GM23338 (cell line): ENCODE data around the gene BANF1. TPM values are rescaled to one million over a fixed set of nuclear protein-coding genes. Genes with fewer than 3 reads are reported as not detected.

Experiments used
- ATAC-seq: fragments of 200-7000 bp; cut with Tn5 transposase; 3 replicates; pipeline ENCODE4 v1.9.1; 2020
- DNase-seq: peaks from one replicate; pipeline ENCODE4 v3.0.0-alpha.2; 2015; ENCODE audit warnings: low spot score
- H2AFZ ChIP-seq: fragments of 200-600 bp; sonication (generic); 2 replicates; pipeline ENCODE4 v1.8.0; 2016; ENCODE audit warnings: antibody characterized with exemption, mild to moderate bottlenecking, moderate library complexity
- H3F3A ChIP-seq: fragments of 200-600 bp; sonication (generic); replicated peaks from 2 replicates; pipeline ENCODE4 v1.8.0; 2017; ENCODE audit warnings: antibody characterized with exemption, mixed run types, low read depth
- H3K27ac ChIP-seq: fragments of 200-600 bp; sonication (generic); 2 replicates; pipeline ENCODE4 v1.6.1; 2016; ENCODE audit warnings: low read depth
- H3K27me3 ChIP-seq: fragments of 200-600 bp; sonication (generic); 2 replicates; pipeline ENCODE4 v1.8.0; 2016; ENCODE audit warnings: mild to moderate bottlenecking, mixed run types, moderate library complexity; ENCODE audit not compliant: insufficient read depth
- H3K36me3 ChIP-seq: fragments of 200-600 bp; sonication (generic); 2 replicates; pipeline ENCODE4 v1.8.0; 2016; ENCODE audit warnings: mild to moderate bottlenecking; ENCODE audit not compliant: insufficient read depth
- H3K4me1 ChIP-seq: fragments of 200-600 bp; sonication (generic); 2 replicates; pipeline ENCODE4 v1.8.0; 2016; ENCODE audit warnings: mild to moderate bottlenecking, moderate library complexity; ENCODE audit not compliant: insufficient read depth
- H3K4me2 ChIP-seq: fragments of 200-600 bp; sonication (generic); 2 replicates; pipeline ENCODE4 v1.7.1; 2017; ENCODE audit warnings: mixed run types
- H3K4me3 ChIP-seq: fragments of 200-600 bp; sonication (generic); 2 replicates; pipeline ENCODE4 v1.6.1; 2016; ENCODE audit warnings: mixed run types
- H3K79me2 ChIP-seq: fragments of 200-600 bp; sonication (generic); replicated peaks from 2 replicates; pipeline ENCODE4 v1.8.0; 2017; ENCODE audit warnings: mild to moderate bottlenecking; ENCODE audit not compliant: insufficient read depth
- H3K9me2 ChIP-seq: fragments of 200-600 bp; sonication (generic); 2 replicates; pipeline ENCODE4 v1.8.0; 2017; ENCODE audit not compliant: insufficient read depth
- H4K20me1 ChIP-seq: fragments of 200-600 bp; sonication (generic); replicated peaks from 2 replicates; pipeline ENCODE4 v1.8.0; 2017; ENCODE audit warnings: mild to moderate bottlenecking; ENCODE audit not compliant: insufficient read depth
- H3K27ac Mint-ChIP-seq: 2 replicates; pipeline ENCODE4 v1.8.0; 2020; ENCODE audit warnings: inconsistent platforms, mild to moderate bottlenecking, moderate library complexity, mixed read lengths
- H3K27me3 Mint-ChIP-seq: 3 replicates; pipeline ENCODE4 v1.8.0; 2022; ENCODE audit warnings: low read depth, mild to moderate bottlenecking, moderate library complexity, mixed read lengths, inconsistent platforms; ENCODE audit not compliant: insufficient read depth, poor library complexity
- H3K36me3 Mint-ChIP-seq: 3 replicates; pipeline ENCODE4 v1.8.0; 2021; ENCODE audit warnings: low read depth, mild to moderate bottlenecking, inconsistent platforms, moderate library complexity, mixed read lengths
- H3K4me1 Mint-ChIP-seq: 3 replicates; pipeline ENCODE4 v1.8.0; 2020; ENCODE audit warnings: mild to moderate bottlenecking, inconsistent platforms, mixed read lengths
- H3K4me3 Mint-ChIP-seq: 3 replicates; pipeline ENCODE4 v1.8.0; 2021; ENCODE audit warnings: moderate library complexity, mild to moderate bottlenecking, inconsistent platforms, mixed read lengths
- H3K9me3 Mint-ChIP-seq: 3 replicates; pipeline ENCODE4 v1.8.0; 2020; ENCODE audit warnings: moderate library complexity, mild to moderate bottlenecking, inconsistent platforms, mixed read lengths
- CREB1 ChIP-seq: fragments of 250-450 bp; sonication (Bioruptor Pico); IDR thresholded peaks from 2 replicates; pipeline ENCODE4 v1.5.0; 2020; ENCODE audit warnings: low read depth, mild to moderate bottlenecking, moderate library complexity
- ETS1 ChIP-seq: IDR thresholded peaks from 2 replicates; pipeline ENCODE4 v1.6.1; 2016; ENCODE audit warnings: antibody characterized with exemption
- EZH2 ChIP-seq: fragments of 200-600 bp; sonication (generic); IDR thresholded peaks from one replicate; pipeline ENCODE4 v1.8.0; 2017; ENCODE audit warnings: antibody characterized with exemption, mild to moderate bottlenecking, low read depth; ENCODE audit not compliant: unreplicated experiment
- EZH2phosphoT487 ChIP-seq: fragments of 200-600 bp; sonication (generic); IDR thresholded peaks from one replicate; pipeline ENCODE4 v1.8.1; 2018; ENCODE audit warnings: antibody characterized with exemption; ENCODE audit not compliant: unreplicated experiment
- JUNB ChIP-seq: IDR thresholded peaks from one replicate; pipeline ENCODE4 v1.6.1; 2016; ENCODE audit warnings: antibody characterized with exemption; ENCODE audit not compliant: unreplicated experiment
- NANOG ChIP-seq: IDR thresholded peaks from 2 replicates; pipeline ENCODE4 v1.6.1; 2016; ENCODE audit warnings: antibody characterized with exemption, borderline replicate concordance
- POLR2AphosphoS5 ChIP-seq: IDR thresholded peaks from 2 replicates; pipeline ENCODE4 v1.6.1; 2016; ENCODE audit warnings: antibody characterized with exemption, low read depth
- REST ChIP-seq: IDR thresholded peaks from one replicate; pipeline ENCODE4 v1.6.1; 2018; ENCODE audit warnings: antibody characterized with exemption; ENCODE audit not compliant: unreplicated experiment
- STAT1 ChIP-seq: IDR thresholded peaks from one replicate; pipeline ENCODE4 v1.6.1; 2016; ENCODE audit warnings: antibody characterized with exemption; ENCODE audit not compliant: unreplicated experiment
- ZNF114 ChIP-seq: fragments of 250-450 bp; sonication (Bioruptor Pico); IDR thresholded peaks from 2 replicates; pipeline ENCODE4 v1.5.0; 2020; ENCODE audit warnings: mild to moderate bottlenecking, moderate library complexity
- ZNF331 ChIP-seq: fragments of 250-450 bp; sonication (Bioruptor Pico); IDR thresholded peaks from 2 replicates; pipeline ENCODE4 v1.5.0; 2020; ENCODE audit warnings: low read depth, mild to moderate bottlenecking, moderate library complexity
- polyA plus RNA-seq: library from polyadenylated mRNA; unstranded; fragments of >200 nt; fragmentation: Nextera tagmentation; extraction: Ambion mirVana; gene quantifications from 2 replicates; pipeline ENCODE4 v1.2.1, GENCODE V29; 2016
- total RNA-seq: library from RNA; depleted of rRNA; stranded (reverse); fragments of >200 nt; shearing (Covaris generic); gene quantifications from 2 replicates; pipeline ENCODE4 v1.2.3, GENCODE V29; 2014
- TF ChIP-seq, protein P1 (sequence below), 2 experiments: fragments of 200-600 bp in 1 of 2; sonication (generic) in 1 of 2; conservative IDR thresholded peaks; 2 replicates each; pipeline versions ENCODE4 v1.5.1 to v1.6.1; 2016 to 2017; ENCODE audit warnings: antibody characterized with exemption in 2 of 2, low read depth in 2 of 2, mild to moderate bottlenecking in 2 of 2, moderate library complexity in 1 of 2
- TF ChIP-seq, protein P2 (sequence below): fragments of 250-450 bp; sonication (Bioruptor Pico); IDR thresholded peaks from 2 replicates; pipeline ENCODE4 v1.5.0; 2020; ENCODE audit warnings: mild to moderate bottlenecking, moderate library complexity

The BANF1 gene
- total and polyA plus RNA-seq, 2 experiments from 2014 or later = 58.2 to 765 TPM

- Histone ChIP-seq H3K79me2 (no peaks in the 10 kb centered on the region), H3K27ac (no peak overlapping the region), H3F3A (no peaks in the 10 kb centered on the region), H2AFZ (no peak overlapping the region), H4K20me1 (no peaks in the 10 kb centered on the region), H3K27me3 (0 out of 2 replicates have a peak, but pooled peaks cover 10% of the 10 kb centered on the region), H3K36me3 (no peaks in the 10 kb centered on the region), H3K4me1 (no peaks in the 10 kb centered on the region), H3K9me2 (no peaks in the 10 kb centered on the region), H3K4me2 (no peak overlapping the region), H3K4me3 (no peak overlapping the region)
- peaks cover 3% of the 10 kb centered on the region; the same call in 1 of the 3 replicates for H3K4me1 Mint-ChIP-seq
- ATAC-seq (no peak), DNase-seq (no peak)
- H3K4me3 Mint-ChIP-seq = no peak overlapping the region
- no peak overlapping the region for H3K27ac Mint-ChIP-seq
- no peaks in the 10 kb centered on the region; the same call in 2 of the 3 replicates for H3K36me3 Mint-ChIP-seq
- peaks cover 20% of the 10 kb centered on the region for H3K27me3 Mint-ChIP-seq
- H3K9me3 Mint-ChIP-seq = no peaks in the 10 kb centered on the region; the same call in 2 of the 3 replicates
- TF ChIP-seq ETS1 (no peak), JUNB (no peak), ZNF114 (CRISPR knock-in tag) (no peak), EZH2phosphoT487 (no peak), REST (no peak), POLR2AphosphoS5 (no peak), STAT1 (no peak), EZH2 (no peak), ZNF331 (no peak), NANOG (no peak), CREB1 (CRISPR knock-in tag) (no peak)
- TF ChIP-seq, protein P1, sequence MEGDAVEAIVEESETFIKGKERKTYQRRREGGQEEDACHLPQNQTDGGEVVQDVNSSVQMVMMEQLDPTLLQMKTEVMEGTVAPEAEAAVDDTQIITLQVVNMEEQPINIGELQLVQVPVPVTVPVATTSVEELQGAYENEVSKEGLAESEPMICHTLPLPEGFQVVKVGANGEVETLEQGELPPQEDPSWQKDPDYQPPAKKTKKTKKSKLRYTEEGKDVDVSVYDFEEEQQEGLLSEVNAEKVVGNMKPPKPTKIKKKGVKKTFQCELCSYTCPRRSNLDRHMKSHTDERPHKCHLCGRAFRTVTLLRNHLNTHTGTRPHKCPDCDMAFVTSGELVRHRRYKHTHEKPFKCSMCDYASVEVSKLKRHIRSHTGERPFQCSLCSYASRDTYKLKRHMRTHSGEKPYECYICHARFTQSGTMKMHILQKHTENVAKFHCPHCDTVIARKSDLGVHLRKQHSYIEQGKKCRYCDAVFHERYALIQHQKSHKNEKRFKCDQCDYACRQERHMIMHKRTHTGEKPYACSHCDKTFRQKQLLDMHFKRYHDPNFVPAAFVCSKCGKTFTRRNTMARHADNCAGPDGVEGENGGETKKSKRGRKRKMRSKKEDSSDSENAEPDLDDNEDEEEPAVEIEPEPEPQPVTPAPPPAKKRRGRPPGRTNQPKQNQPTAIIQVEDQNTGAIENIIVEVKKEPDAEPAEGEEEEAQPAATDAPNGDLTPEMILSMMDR (conservative IDR thresholded peaks at IDR 0.05; ENCODE audit: low read depth in 2 of 2) = no peak
- TF ChIP-seq, protein P2, sequence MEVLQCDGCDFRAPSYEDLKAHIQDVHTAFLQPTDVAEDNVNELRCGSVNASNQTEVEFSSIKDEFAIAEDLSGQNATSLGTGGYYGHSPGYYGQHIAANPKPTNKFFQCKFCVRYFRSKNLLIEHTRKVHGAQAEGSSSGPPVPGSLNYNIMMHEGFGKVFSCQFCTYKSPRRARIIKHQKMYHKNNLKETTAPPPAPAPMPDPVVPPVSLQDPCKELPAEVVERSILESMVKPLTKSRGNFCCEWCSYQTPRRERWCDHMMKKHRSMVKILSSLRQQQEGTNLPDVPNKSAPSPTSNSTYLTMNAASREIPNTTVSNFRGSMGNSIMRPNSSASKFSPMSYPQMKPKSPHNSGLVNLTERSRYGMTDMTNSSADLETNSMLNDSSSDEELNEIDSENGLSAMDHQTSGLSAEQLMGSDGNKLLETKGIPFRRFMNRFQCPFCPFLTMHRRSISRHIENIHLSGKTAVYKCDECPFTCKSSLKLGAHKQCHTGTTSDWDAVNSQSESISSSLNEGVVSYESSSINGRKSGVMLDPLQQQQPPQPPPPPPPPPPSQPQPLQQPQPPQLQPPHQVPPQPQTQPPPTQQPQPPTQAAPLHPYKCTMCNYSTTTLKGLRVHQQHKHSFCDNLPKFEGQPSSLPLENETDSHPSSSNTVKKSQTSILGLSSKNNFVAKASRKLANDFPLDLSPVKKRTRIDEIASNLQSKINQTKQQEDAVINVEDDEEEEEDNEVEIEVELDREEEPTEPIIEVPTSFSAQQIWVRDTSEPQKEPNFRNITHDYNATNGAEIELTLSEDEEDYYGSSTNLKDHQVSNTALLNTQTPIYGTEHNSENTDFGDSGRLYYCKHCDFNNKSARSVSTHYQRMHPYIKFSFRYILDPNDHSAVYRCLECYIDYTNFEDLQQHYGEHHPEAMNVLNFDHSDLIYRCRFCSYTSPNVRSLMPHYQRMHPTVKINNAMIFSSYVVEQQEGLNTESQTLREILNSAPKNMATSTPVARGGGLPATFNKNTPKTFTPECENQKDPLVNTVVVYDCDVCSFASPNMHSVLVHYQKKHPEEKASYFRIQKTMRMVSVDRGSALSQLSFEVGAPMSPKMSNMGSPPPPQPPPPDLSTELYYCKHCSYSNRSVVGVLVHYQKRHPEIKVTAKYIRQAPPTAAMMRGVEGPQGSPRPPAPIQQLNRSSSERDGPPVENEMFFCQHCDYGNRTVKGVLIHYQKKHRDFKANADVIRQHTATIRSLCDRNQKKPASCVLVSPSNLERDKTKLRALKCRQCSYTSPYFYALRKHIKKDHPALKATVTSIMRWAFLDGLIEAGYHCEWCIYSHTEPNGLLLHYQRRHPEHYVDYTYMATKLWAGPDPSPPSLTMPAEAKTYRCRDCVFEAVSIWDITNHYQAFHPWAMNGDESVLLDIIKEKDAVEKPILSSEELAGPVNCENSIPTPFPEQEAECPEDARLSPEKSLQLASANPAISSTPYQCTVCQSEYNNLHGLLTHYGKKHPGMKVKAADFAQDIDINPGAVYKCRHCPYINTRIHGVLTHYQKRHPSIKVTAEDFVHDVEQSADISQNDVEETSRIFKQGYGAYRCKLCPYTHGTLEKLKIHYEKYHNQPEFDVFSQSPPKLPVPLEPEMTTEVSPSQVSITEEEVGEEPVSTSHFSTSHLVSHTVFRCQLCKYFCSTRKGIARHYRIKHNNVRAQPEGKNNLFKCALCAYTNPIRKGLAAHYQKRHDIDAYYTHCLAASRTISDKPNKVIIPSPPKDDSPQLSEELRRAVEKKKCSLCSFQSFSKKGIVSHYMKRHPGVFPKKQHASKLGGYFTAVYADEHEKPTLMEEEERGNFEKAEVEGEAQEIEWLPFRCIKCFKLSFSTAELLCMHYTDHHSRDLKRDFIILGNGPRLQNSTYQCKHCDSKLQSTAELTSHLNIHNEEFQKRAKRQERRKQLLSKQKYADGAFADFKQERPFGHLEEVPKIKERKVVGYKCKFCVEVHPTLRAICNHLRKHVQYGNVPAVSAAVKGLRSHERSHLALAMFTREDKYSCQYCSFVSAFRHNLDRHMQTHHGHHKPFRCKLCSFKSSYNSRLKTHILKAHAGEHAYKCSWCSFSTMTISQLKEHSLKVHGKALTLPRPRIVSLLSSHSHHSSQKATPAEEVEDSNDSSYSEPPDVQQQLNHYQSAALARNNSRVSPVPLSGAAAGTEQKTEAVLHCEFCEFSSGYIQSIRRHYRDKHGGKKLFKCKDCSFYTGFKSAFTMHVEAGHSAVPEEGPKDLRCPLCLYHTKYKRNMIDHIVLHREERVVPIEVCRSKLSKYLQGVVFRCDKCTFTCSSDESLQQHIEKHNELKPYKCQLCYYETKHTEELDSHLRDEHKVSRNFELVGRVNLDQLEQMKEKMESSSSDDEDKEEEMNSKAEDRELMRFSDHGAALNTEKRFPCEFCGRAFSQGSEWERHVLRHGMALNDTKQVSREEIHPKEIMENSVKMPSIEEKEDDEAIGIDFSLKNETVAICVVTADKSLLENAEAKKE (CRISPR knock-in tag) = no peak
Measured at GRCh38 chr11:66020212-66020611, 17.9 kb downstream of the BANF1 start.
